Neural progenitor cell (in vitro differentiated cells): ENCODE results near the gene HDGFL2.

ENCODE experiments used
- EZH2phosphoT487 ChIP-seq: fragments of 200-600 bp; sonication (generic); IDR thresholded peaks from 2 replicates; pipeline ENCODE4 v1.6.1; 2017; ENCODE audit warnings: antibody characterized with exemption
- TF ChIP-seq, protein P1 (sequence below): fragments of 200-600 bp; sonication (generic); IDR thresholded peaks from 2 replicates; pipeline ENCODE4 v1.5.1; 2017; ENCODE audit warnings: antibody characterized with exemption, mild to moderate bottlenecking

DNA sequence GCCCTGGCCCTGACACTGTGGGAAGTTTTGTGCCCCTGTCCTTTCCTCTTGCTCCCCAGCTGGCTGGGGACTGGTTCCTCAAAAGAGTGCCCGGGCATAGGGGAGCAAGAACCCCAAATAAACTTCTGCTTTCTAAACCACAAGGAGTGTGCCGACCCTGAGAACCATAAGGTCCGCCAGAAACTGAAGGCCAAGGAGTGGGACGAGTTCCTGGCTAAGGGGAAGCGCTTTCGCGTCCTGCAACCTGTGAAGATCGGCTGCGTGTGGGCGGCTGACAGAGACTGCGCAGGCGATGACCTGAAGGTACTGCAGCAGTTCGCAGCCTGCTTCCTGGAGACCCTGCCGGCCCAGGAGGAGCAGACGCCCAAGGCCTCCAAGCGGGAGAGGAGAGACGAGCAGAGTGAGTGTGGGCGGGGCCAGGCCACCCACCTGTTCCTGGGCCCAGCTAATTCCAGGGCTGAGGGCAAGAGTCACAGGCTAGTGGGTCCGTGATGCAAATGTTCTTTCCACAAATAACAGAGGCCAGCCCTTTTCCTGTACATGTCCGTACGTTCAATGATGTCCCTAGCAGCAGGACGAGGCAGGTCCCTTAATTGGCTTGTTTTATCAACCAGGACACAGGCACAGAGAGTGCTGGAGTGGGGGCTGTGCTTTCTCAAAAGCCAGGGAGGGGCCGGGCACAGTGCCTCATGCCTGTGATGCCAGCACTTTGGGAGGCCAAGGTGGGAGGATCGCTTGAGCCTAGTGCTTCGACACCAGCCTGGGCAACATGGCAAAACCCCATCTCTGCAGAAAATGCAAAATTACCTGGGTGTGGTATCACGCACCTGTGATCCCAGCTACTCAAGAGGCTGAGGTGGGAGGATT is 40.1 kb upstream of the HDGFL2 start:
- no peak for TF ChIP-seq EZH2phosphoT487
- TF ChIP-seq, protein P1, sequence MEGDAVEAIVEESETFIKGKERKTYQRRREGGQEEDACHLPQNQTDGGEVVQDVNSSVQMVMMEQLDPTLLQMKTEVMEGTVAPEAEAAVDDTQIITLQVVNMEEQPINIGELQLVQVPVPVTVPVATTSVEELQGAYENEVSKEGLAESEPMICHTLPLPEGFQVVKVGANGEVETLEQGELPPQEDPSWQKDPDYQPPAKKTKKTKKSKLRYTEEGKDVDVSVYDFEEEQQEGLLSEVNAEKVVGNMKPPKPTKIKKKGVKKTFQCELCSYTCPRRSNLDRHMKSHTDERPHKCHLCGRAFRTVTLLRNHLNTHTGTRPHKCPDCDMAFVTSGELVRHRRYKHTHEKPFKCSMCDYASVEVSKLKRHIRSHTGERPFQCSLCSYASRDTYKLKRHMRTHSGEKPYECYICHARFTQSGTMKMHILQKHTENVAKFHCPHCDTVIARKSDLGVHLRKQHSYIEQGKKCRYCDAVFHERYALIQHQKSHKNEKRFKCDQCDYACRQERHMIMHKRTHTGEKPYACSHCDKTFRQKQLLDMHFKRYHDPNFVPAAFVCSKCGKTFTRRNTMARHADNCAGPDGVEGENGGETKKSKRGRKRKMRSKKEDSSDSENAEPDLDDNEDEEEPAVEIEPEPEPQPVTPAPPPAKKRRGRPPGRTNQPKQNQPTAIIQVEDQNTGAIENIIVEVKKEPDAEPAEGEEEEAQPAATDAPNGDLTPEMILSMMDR = no peak
